KMS-11 (cell line): ENCODE results near the gene FAAP100.

Experiments
- H2AFZ ChIP-seq: fragments of 200-600 bp; sonication (generic); 2 replicates; pipeline ENCODE4 v1.6.1; 2016; ENCODE audit warnings: antibody characterized with exemption, mixed run types, low read depth
- H3K27ac ChIP-seq: fragments of 200-600 bp; sonication (generic); 2 replicates; pipeline ENCODE4 v1.6.1; 2016; ENCODE audit warnings: mild to moderate bottlenecking, mixed run types
- H3K27me3 ChIP-seq: fragments of 200-600 bp; sonication (generic); 2 replicates; pipeline ENCODE4 v1.6.1; 2017; ENCODE audit warnings: mild to moderate bottlenecking, low read depth, mixed run types, moderate library complexity; ENCODE audit not compliant: insufficient read depth
- H3K36me3 ChIP-seq: fragments of 200-600 bp; sonication (generic); 2 replicates; pipeline ENCODE4 v1.6.1; 2017; ENCODE audit warnings: mild to moderate bottlenecking, mixed run types; ENCODE audit not compliant: insufficient read depth
- H3K4me1 ChIP-seq: fragments of 200-600 bp; sonication (generic); 2 replicates; pipeline ENCODE4 v1.6.1; 2016; ENCODE audit warnings: mild to moderate bottlenecking, low read depth, mixed run types; ENCODE audit not compliant: poor library complexity, severe bottlenecking
- H3K4me2 ChIP-seq: fragments of 200-600 bp; sonication (generic); 2 replicates; pipeline ENCODE4 v1.7.0; 2016; ENCODE audit warnings: mild to moderate bottlenecking, mixed run types
- H3K4me3 ChIP-seq: fragments of 200-600 bp; sonication (generic); IDR thresholded peaks from 2 replicates; pipeline ENCODE4 v1.6.1; 2017; ENCODE audit warnings: low read depth, low read length, mixed read lengths; ENCODE audit not compliant: insufficient read depth
- H3K79me2 ChIP-seq: fragments of 200-600 bp; sonication (generic); 2 replicates; pipeline ENCODE4 v1.6.1; 2016; ENCODE audit warnings: low read depth, mixed run types; ENCODE audit not compliant: insufficient read depth
- H3K9ac ChIP-seq: fragments of 200-600 bp; sonication (generic); 2 replicates; pipeline ENCODE4 v1.6.1; 2016; ENCODE audit warnings: mild to moderate bottlenecking, mixed run types
- H4K20me1 ChIP-seq: fragments of 200-600 bp; sonication (generic); 2 replicates; pipeline ENCODE4 v1.6.1; 2016; ENCODE audit warnings: mild to moderate bottlenecking, mixed run types; ENCODE audit not compliant: insufficient read depth
- CTCF ChIP-seq: fragments of 200-600 bp; sonication (generic); conservative IDR thresholded peaks from 2 replicates; pipeline ENCODE4 v1.6.1; 2017; ENCODE audit warnings: low read depth, mild to moderate bottlenecking, antibody characterized with exemption, low read length, moderate library complexity, mixed read lengths

The FAAP100 gene

DNA sequence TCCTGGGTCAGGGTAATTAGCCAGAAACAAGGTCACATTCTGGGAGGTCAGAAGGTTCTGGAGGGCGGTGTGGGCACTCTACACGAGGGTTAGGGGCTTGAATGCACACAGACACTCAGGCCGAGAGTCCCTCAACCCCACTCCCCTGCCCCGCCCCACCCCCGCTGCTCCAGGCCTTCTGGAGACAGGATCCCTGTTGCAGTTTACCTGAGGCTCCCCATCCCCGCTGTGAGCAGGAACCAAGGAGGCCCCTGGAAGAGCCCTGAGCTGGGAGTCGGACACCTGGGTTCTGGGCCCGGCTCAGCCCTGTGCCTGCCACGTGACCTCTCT is 35.2 kb downstream of the FAAP100 start:
- H3K4me3 ChIP-seq = no peak overlapping the region
- H3K9ac ChIP-seq = no peak overlapping the region
- H3K36me3 ChIP-seq = no peaks in the 10 kb centered on the region
- H2AFZ ChIP-seq = no peak overlapping the region
- H3K79me2 ChIP-seq = peaks cover 5% of the 10 kb centered on the region
- H3K4me1 ChIP-seq = peaks cover 7% of the 10 kb centered on the region
- H3K4me2 ChIP-seq = no peak overlapping the region
- no peak overlapping the region for H3K27ac ChIP-seq
- H3K27me3 ChIP-seq = peaks cover 10% of the 10 kb centered on the region; the same call in 1 of the 2 replicates
- TF ChIP-seq CTCF = no peak
- H4K20me1 ChIP-seq = peaks cover 5% of the 10 kb centered on the region; the same call in 1 of the 2 replicates

GRCh38 chr17:81516439-81516838 is 35.7 kb downstream of the FAAP100 start:
- H3K36me3 ChIP-seq = peaks cover 4% of the 10 kb centered on the region; the same call in 1 of the 2 replicates
- peaks cover 9% of the 10 kb centered on the region; the same call in 1 of the 2 replicates for H3K27me3 ChIP-seq
- H3K4me3 ChIP-seq = no peak overlapping the region
- peak overlapping the region; percentile 61; the same call in 1 of the 2 replicates for H3K4me2 ChIP-seq
- H3K9ac ChIP-seq = no peak overlapping the region
- H4K20me1 ChIP-seq = peaks cover 10% of the 10 kb centered on the region; the same call in 1 of the 2 replicates
- H3K79me2 ChIP-seq = peaks cover 11% of the 10 kb centered on the region
- no peak for TF ChIP-seq CTCF
- H3K27ac ChIP-seq = no peak overlapping the region
- H3K4me1 ChIP-seq = peaks cover 8% of the 10 kb centered on the region
- H2AFZ ChIP-seq = no peak overlapping the region

DNA sequence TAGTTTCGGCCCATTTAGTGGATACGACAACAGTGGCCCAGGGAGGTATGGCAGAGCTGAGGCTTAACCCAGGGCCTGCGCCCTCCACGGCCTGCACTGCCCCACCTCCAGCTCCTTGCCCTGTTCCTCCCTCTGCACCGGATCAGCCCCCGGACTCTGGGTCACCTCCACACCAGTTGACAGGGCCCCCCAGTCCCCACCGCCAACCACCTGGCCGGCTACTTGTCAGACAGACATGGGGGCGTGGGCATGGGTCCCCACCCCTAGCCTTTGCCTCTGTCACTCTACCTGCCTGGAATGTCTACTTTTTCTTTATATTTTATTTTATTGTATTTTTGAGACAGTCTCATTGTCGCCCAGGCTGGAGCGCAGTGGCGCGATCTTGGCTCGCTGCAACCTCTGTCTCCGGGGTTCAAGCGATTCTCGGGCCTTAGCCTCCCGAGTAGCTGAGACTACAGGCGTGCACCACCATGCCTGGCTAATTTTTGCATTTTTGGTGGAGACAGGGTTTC is 36.6 kb downstream of the FAAP100 start:
- peaks cover 12% of the 10 kb centered on the region; the same call in 1 of the 2 replicates for H3K36me3 ChIP-seq
- no peak for TF ChIP-seq CTCF
- H3K27me3 ChIP-seq = peaks cover 6% of the 10 kb centered on the region; the same call in 1 of the 2 replicates
- peak overlapping the region; percentile 74 for H3K27ac ChIP-seq
- H3K4me2 ChIP-seq = peak overlapping the region; percentile 61
- peak overlapping the region; percentile 74; the same call in 1 of the 2 replicates for H3K9ac ChIP-seq
- peaks cover 19% of the 10 kb centered on the region for H3K79me2 ChIP-seq
- H3K4me3 ChIP-seq = no peak overlapping the region
- H4K20me1 ChIP-seq = peaks cover 19% of the 10 kb centered on the region; the same call in 1 of the 2 replicates
- peaks cover 16% of the 10 kb centered on the region for H3K4me1 ChIP-seq
- H2AFZ ChIP-seq = peak overlapping the region; percentile 82

DNA sequence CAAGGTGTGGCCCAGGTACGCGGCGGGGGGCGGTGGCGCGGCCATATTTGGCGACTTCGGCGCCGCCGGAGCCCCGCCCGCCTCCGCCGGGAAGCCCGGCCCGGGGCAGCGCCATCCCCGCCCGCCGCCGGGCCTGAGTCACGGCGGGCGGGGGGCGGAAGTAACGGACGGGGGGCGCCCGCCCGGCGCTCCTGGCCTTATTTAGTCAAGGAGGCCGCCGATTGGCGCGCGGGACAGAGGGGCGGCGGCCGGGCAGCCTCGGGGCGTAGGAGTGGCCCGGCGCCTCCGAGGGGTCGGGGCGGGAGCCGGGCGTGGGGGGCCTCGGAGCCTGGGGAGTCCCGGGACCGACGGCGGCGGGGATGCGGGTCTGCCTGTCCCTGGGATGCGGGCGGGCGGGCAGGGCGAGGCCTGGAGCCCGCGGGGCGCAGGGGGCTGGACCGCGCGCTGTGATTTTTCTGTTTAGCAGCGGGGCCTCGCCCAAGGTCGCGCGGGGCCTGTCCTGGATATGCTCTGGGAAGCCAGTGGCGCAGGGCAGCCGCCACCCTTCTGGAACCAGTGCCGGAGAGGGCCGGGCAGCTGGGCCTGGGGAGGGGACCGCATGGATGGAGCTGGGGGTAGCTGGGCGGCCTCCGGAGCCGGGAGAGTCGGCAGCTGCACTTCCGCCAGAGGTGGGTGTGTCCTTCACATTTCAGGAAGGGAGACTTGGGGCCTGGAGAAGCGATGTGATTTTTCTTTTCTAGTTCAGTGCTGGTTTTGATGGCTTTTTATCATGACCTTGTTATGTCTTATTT is 37.2 kb downstream of the FAAP100 start:
- no peak for TF ChIP-seq CTCF

More for the DNA sequence above, 37.2 kb downstream of the FAAP100 start:
- Histone ChIP-seq H3K27ac (peak overlapping the region; percentile 74), H3K4me2 (peak overlapping the region; percentile 61), H3K4me1 (peaks cover 21% of the 10 kb centered on the region), H3K27me3 (peaks cover 6% of the 10 kb centered on the region; the same call in 1 of the 2 replicates), H3K9ac (peak overlapping the region; percentile 74; the same call in 1 of the 2 replicates), H3K4me3 (no peak overlapping the region), H2AFZ (peak overlapping the region; percentile 82), H4K20me1 (peaks cover 25% of the 10 kb centered on the region; the same call in 1 of the 2 replicates), H3K36me3 (peaks cover 19% of the 10 kb centered on the region; the same call in 1 of the 2 replicates), H3K79me2 (peaks cover 24% of the 10 kb centered on the region)
